Measurements from ENCODE around the gene INCENP. TPM values are rescaled to one million over a fixed set of nuclear protein-coding genes. Genes with fewer than 3 reads are reported as not detected.
A peak's percentile ranks its signal among the peaks of the same experiment; 100 is the strongest.
"Not testable (repeated sequence)": the region's sequence is repeated elsewhere in the genome, so short reads cannot be mapped to it uniquely, and the experiment has no call there.

INCENP gene
- polyA plus RNA-seq, 1 of the 3 experiments (the other 2 are of a cell fraction), result 20.1 TPM

GRCh38 chr11:62081378-62082291 is 42.2 kb upstream of the INCENP start:
- Histone ChIP-seq H3K9ac (no peak overlapping the region), H3K9me2 (no peaks in the 10 kb centered on the region), H3K4me2 (peak overlapping the region; percentile 18; the same call in 1 of the 2 replicates), H3K9me3 (no peaks in the 10 kb centered on the region), H3F3A (replicated peaks; ENCODE audit: insufficient read depth) (no peaks in the 10 kb centered on the region), H3K4me3 (ENCODE audit: low read depth in 2 of 2, low read length in 1 of 2) (no peak overlapping the region), H2AFZ (ENCODE audit: low read depth) (no peak overlapping the region), H3K4me1 (ENCODE audit: control insufficient read depth in 1 of 2, insufficient read depth in 2 of 2, low read depth in 1 of 2, low read length in 1 of 2) (peaks cover 0 to 5% of the 10 kb centered on the region in 2 experiments; a peak in 1 of 4 replicates), H3K27ac (ENCODE audit: low read depth in 2 of 2, low read length in 1 of 2) (no peak overlapping the region), H3K27me3 (ENCODE audit: insufficient read depth) (no peaks in the 10 kb centered on the region), H3K79me2 (ENCODE audit: insufficient read depth) (no peaks in the 10 kb centered on the region), H4K20me1 (ENCODE audit: insufficient read depth) (no peaks in the 10 kb centered on the region), H3K36me3 (replicated peaks in 1 of 2; ENCODE audit: control insufficient read depth in 1 of 2, insufficient read depth in 2 of 2, low read length in 1 of 2) (no peaks in the 10 kb centered on the region)
- 24% methylated on average over 16 of the region's 16 CpGs for WGBS (ENCODE audit: low lambda C conversion rate)
- peak; percentile 76 for DNase-seq
- ChIA-PET POLR2A (interaction anchor here (0.8 to 2.0 kb wide), 8 partner anchors 26 to 283 kb away, joined by 3 to 15 read pairs (median 5); partner anchors contain the start of genes BEST1 and FTH1), CTCF (interaction anchor here (0.5 to 13.7 kb wide), 89 partner anchors 9 to 564 kb away, joined by 3 to 357 read pairs (median 7); partner anchors contain the start of genes BEST1, FADS2, FADS3 and FEN1)
- TF ChIP-seq GABPA (IDR thresholded peaks at IDR 0.05; ENCODE audit: low read depth) (no peak), MXI1 (IDR thresholded peaks at IDR 0.05; ENCODE audit: low read depth, low read length) (no peak), RAD21 (IDR thresholded peaks at IDR 0.05; ENCODE audit: low read length) (peak; percentile 98), FOXM1 (IDR thresholded peaks at IDR 0.05; ENCODE audit: low read depth) (peak; percentile 17; the same call in 1 of the 2 replicates), SMC3 (IDR thresholded peaks at IDR 0.05; ENCODE audit: low read depth, low read length) (peak; percentile 97)
- TF ChIP-seq, protein P1, sequence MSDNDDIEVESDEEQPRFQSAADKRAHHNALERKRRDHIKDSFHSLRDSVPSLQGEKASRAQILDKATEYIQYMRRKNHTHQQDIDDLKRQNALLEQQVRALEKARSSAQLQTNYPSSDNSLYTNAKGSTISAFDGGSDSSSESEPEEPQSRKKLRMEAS (IDR thresholded peaks at IDR 0.05; ENCODE audit: low read depth), result peak; percentile 69; the same call in 1 of the 2 replicates
- TF ChIP-seq, protein P2, sequence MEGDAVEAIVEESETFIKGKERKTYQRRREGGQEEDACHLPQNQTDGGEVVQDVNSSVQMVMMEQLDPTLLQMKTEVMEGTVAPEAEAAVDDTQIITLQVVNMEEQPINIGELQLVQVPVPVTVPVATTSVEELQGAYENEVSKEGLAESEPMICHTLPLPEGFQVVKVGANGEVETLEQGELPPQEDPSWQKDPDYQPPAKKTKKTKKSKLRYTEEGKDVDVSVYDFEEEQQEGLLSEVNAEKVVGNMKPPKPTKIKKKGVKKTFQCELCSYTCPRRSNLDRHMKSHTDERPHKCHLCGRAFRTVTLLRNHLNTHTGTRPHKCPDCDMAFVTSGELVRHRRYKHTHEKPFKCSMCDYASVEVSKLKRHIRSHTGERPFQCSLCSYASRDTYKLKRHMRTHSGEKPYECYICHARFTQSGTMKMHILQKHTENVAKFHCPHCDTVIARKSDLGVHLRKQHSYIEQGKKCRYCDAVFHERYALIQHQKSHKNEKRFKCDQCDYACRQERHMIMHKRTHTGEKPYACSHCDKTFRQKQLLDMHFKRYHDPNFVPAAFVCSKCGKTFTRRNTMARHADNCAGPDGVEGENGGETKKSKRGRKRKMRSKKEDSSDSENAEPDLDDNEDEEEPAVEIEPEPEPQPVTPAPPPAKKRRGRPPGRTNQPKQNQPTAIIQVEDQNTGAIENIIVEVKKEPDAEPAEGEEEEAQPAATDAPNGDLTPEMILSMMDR (IDR thresholded peaks at IDR 0.05), result peak; percentile 94
- TF ChIP-seq, protein P3, sequence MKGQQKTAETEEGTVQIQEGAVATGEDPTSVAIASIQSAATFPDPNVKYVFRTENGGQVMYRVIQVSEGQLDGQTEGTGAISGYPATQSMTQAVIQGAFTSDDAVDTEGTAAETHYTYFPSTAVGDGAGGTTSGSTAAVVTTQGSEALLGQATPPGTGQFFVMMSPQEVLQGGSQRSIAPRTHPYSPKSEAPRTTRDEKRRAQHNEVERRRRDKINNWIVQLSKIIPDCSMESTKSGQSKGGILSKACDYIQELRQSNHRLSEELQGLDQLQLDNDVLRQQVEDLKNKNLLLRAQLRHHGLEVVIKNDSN (IDR thresholded peaks at IDR 0.05; ENCODE audit: borderline replicate concordance, low read depth), result peak; percentile 44; the same call in 1 of the 2 replicates
- TF ChIP-seq, protein P4, sequence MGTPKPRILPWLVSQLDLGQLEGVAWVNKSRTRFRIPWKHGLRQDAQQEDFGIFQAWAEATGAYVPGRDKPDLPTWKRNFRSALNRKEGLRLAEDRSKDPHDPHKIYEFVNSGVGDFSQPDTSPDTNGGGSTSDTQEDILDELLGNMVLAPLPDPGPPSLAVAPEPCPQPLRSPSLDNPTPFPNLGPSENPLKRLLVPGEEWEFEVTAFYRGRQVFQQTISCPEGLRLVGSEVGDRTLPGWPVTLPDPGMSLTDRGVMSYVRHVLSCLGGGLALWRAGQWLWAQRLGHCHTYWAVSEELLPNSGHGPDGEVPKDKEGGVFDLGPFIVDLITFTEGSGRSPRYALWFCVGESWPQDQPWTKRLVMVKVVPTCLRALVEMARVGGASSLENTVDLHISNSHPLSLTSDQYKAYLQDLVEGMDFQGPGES (IDR thresholded peaks at IDR 0.05; ENCODE audit: low read depth, low read length), result no peak

GRCh38 chr11:62082292-62082657 is 41.5 kb upstream of the INCENP start:
- H3K9me2 ChIP-seq, result no peaks in the 10 kb centered on the region
- no peak overlapping the region for H3K27ac ChIP-seq (ENCODE audit: low read depth in 2 of 2, low read length in 1 of 2)
- no peaks in the 10 kb centered on the region for H4K20me1 ChIP-seq (ENCODE audit: insufficient read depth)
- H3K27me3 ChIP-seq (ENCODE audit: insufficient read depth), result no peaks in the 10 kb centered on the region
- no peak for DNase-seq
- no peak overlapping the region for H2AFZ ChIP-seq (ENCODE audit: low read depth)
- WGBS (ENCODE audit: low lambda C conversion rate), result 25% methylated on average over 7 of the region's 7 CpGs
- ChIA-PET POLR2A (interaction anchor here (0.8 to 2.0 kb wide), 8 partner anchors 26 to 283 kb away, joined by 3 to 15 read pairs (median 5); partner anchors contain the start of genes BEST1 and FTH1), CTCF (interaction anchor here (0.5 to 13.7 kb wide), 84 partner anchors 8 to 565 kb away, joined by 3 to 357 read pairs (median 7); partner anchors contain the start of genes BEST1, FADS2, FADS3 and FEN1)
- peaks cover 0 to 5% of the 10 kb centered on the region in 2 experiments; a peak in 1 of 4 replicates for H3K4me1 ChIP-seq (ENCODE audit: control insufficient read depth in 1 of 2, insufficient read depth in 2 of 2, low read depth in 1 of 2, low read length in 1 of 2)
- H3K9ac ChIP-seq, result no peak overlapping the region
- TF ChIP-seq RCOR1 (IDR thresholded peaks at IDR 0.05; ENCODE audit: low read length), result no peak
- TF ChIP-seq, protein P3 (IDR thresholded peaks at IDR 0.05; ENCODE audit: borderline replicate concordance, low read depth), result no peak
- no peak for TF ChIP-seq NFIC (IDR thresholded peaks at IDR 0.05; ENCODE audit: borderline replicate concordance)
- no peak for TF ChIP-seq YY1 (IDR thresholded peaks at IDR 0.05; ENCODE audit: low read depth)
- no peak for TF ChIP-seq MEF2A (IDR thresholded peaks at IDR 0.05; ENCODE audit: borderline replicate concordance, low read depth)
- TF ChIP-seq EZH2phosphoT487 (IDR thresholded peaks at IDR 0.05; ENCODE audit: borderline replicate concordance, low read depth), result no peak
- no peaks in the 10 kb centered on the region for H3K36me3 ChIP-seq (replicated peaks in 1 of 2; ENCODE audit: control insufficient read depth in 1 of 2, insufficient read depth in 2 of 2, low read length in 1 of 2)
- H3K9me3 ChIP-seq, result no peaks in the 10 kb centered on the region
- H3F3A ChIP-seq (replicated peaks; ENCODE audit: insufficient read depth), result no peaks in the 10 kb centered on the region
- H3K79me2 ChIP-seq (ENCODE audit: insufficient read depth), result no peaks in the 10 kb centered on the region
- H3K4me3 ChIP-seq (ENCODE audit: low read depth in 2 of 2, low read length in 1 of 2), result no peak overlapping the region
- no peak overlapping the region for H3K4me2 ChIP-seq

DNA sequence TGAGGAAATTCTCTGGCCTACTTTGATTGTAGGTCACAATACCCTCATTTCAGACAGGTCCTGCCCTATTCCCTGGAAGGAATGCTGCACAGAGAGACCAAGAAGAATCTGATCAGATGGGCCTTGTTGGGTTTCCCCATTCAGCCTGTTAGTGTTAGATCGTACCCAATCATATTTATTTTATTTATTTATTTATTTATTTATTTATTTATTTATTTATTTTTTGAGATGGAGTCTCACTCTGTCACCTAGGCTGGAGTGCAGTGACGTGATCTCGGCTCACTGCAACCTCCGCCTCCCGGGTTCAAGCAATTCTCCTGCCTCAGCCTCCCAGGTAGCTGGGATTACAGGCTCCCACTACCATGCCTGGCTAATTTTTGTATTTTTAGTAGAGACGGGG is 39.0 kb upstream of the INCENP start:
- DNase-seq; H3F3A ChIP-seq (replicated peaks; ENCODE audit: insufficient read depth); H3K79me2 ChIP-seq (ENCODE audit: insufficient read depth); POLR2A ChIA-PET; H4K20me1 ChIP-seq (ENCODE audit: insufficient read depth); H2AFZ ChIP-seq (ENCODE audit: low read depth); H3K27ac ChIP-seq (ENCODE audit: low read depth in 2 of 2, low read length in 1 of 2); H3K4me2 ChIP-seq; H3K9ac ChIP-seq; H3K4me1 ChIP-seq (ENCODE audit: control insufficient read depth in 1 of 2, insufficient read depth in 2 of 2, low read depth in 1 of 2, low read length in 1 of 2); H3K9me2 ChIP-seq; H3K27me3 ChIP-seq (ENCODE audit: insufficient read depth); H3K4me3 ChIP-seq (ENCODE audit: low read depth in 2 of 2, low read length in 1 of 2); H3K36me3 ChIP-seq (replicated peaks in 1 of 2; ENCODE audit: control insufficient read depth in 1 of 2, insufficient read depth in 2 of 2, low read length in 1 of 2): not testable (repeated sequence)
- H3K9me3 ChIP-seq, result peaks cover 22% of the 10 kb centered on the region
- CTCF ChIA-PET, result interaction anchor here (0.6 to 13.7 kb wide), 7 partner anchors 23 to 468 kb away, joined by 3 to 357 read pairs (median 9); no protein-coding TSS in a partner anchor
- WGBS (ENCODE audit: low lambda C conversion rate), result 85% methylated on average over 6 of the region's 6 CpGs

All from SK-N-SH (cell line).